Measurements from ENCODE around the gene B4GALT5. TPM values are rescaled to one million over a fixed set of nuclear protein-coding genes. Genes with fewer than 3 reads are reported as not detected.

The B4GALT5 gene
- total RNA-seq, 1 experiment from 2014 or later = 77.0 TPM

DNA sequence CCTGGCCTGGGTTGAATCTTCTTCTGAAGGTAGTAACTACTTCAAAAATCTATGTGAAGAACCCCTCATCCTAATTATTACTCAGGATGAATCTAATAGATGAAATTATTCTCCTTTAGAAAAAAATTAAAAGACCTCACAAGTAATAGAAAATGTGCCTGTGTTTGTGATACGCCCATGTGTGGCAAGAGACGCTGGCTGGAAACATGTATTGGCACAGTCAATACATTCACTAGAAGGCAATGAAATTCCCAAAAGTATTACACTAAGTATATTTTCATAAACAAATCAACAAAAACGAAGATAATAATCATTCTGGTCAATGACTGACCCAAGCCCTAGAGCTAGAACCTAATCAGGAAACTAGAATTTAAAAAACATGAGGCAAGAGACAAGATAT is 64.0 kb downstream of the B4GALT5 start:
- H3K36me3 Mint-ChIP-seq (ENCODE audit: insufficient read depth in 1 of 3, low read depth in 3 of 3) = peaks cover 27 to 81% (median 64%) of the 10 kb centered on the region in 3 experiments; a peak in 6 of 7 replicates
- DNase-seq = no peak
- Histone ChIP-seq H3K27ac (ENCODE audit: insufficient read length, low read depth, low read length) (no peak overlapping the region), H3K14ac (ENCODE audit: insufficient read depth, low read length) (no peak overlapping the region), H3K4me1 (ENCODE audit: insufficient read depth, low read length) (no peaks in the 10 kb centered on the region), H3K9ac (ENCODE audit: extremely low read depth, insufficient read length, low read length) (no peak overlapping the region), H3K79me1 (ENCODE audit: insufficient read depth, low read depth, low read length, poor library complexity, severe bottlenecking) (peaks cover 2% of the 10 kb centered on the region), H3K27me3 (ENCODE audit: insufficient read depth, low read length) (no peaks in the 10 kb centered on the region), H4K91ac (ENCODE audit: insufficient read length, low read depth, low read length) (no peak overlapping the region), H4K20me1 (ENCODE audit: control insufficient read depth, insufficient read depth, insufficient read length) (no peaks in the 10 kb centered on the region), H2BK12ac (ENCODE audit: insufficient read length, low read depth, low read length) (no peak overlapping the region), H3K18ac (ENCODE audit: insufficient read length, low read depth, low read length) (no peak overlapping the region), H3K9me3 (ENCODE audit: control insufficient read depth, low read depth, low read length) (no peaks in the 10 kb centered on the region), H3K4ac (ENCODE audit: low read depth, low read length) (no peak overlapping the region), H3K23me2 (ENCODE audit: insufficient read length, low read depth, low read length, poor library complexity, severe bottlenecking) (no peaks in the 10 kb centered on the region), H3T11ph (ENCODE audit: low read length) (no peak overlapping the region), H3K79me2 (ENCODE audit: insufficient read depth, low read length) (no peaks in the 10 kb centered on the region), H2AK5ac (ENCODE audit: insufficient read length, low read length) (no peak overlapping the region), H4K8ac (replicated peaks; ENCODE audit: insufficient read length, low read depth, low read length) (no peak overlapping the region), H2BK20ac (ENCODE audit: low read depth, low read length, poor library complexity, severe bottlenecking) (no peak overlapping the region), H3K56ac (ENCODE audit: insufficient read length, low read depth, low read length) (no peak overlapping the region), H3K4me2 (ENCODE audit: insufficient read depth, insufficient read length, low read length) (no peak overlapping the region), H4K5ac (ENCODE audit: insufficient read length, low read depth, low read length) (no peak overlapping the region), H2BK120ac (ENCODE audit: low read depth, low read length, poor library complexity, severe bottlenecking) (no peak overlapping the region), H2BK15ac (ENCODE audit: low read depth, low read length) (no peak overlapping the region), H3K23ac (ENCODE audit: insufficient read length, low read depth, low read length) (no peak overlapping the region), H2AFZ (ENCODE audit: low read length) (no peak overlapping the region), H2BK5ac (ENCODE audit: insufficient read length, low read length) (no peak overlapping the region)
- no peaks in the 10 kb centered on the region for H3K4me1 Mint-ChIP-seq
- TF ChIP-seq, protein P1, sequence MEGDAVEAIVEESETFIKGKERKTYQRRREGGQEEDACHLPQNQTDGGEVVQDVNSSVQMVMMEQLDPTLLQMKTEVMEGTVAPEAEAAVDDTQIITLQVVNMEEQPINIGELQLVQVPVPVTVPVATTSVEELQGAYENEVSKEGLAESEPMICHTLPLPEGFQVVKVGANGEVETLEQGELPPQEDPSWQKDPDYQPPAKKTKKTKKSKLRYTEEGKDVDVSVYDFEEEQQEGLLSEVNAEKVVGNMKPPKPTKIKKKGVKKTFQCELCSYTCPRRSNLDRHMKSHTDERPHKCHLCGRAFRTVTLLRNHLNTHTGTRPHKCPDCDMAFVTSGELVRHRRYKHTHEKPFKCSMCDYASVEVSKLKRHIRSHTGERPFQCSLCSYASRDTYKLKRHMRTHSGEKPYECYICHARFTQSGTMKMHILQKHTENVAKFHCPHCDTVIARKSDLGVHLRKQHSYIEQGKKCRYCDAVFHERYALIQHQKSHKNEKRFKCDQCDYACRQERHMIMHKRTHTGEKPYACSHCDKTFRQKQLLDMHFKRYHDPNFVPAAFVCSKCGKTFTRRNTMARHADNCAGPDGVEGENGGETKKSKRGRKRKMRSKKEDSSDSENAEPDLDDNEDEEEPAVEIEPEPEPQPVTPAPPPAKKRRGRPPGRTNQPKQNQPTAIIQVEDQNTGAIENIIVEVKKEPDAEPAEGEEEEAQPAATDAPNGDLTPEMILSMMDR (conservative IDR thresholded peaks at IDR 0.05) = no peak
- no peaks in the 10 kb centered on the region for H3K27me3 Mint-ChIP-seq (ENCODE audit: low read depth)
- no peaks in the 10 kb centered on the region for H3K9me3 Mint-ChIP-seq
- WGBS (ENCODE audit: extremely low coverage, insufficient read length, low lambda C conversion rate) = no CpG with 5 or more reads among the region's 3 CpGs
- H3K27ac Mint-ChIP-seq = 0 out of 7 replicates have a peak overlapping the region, but pooled peaks of 1 of the 3 experiments have one; percentile 5
- no peak overlapping the region for H3K4me3 Mint-ChIP-seq
